K562 (cell line): ENCODE data around the gene BRD4. TPM values are rescaled to one million over a fixed set of nuclear protein-coding genes. Genes with fewer than 3 reads are reported as not detected.
A peak's percentile ranks its signal among the peaks of the same experiment; 100 is the strongest.

Source experiments
- ATAC-seq: fragments of 200-7000 bp; cut with Tn5 transposase; 3 replicates; pipeline ENCODE4 v1.9.1; 2020; ENCODE audit warnings: moderate library complexity
- BruUV-seq: library from RNA; stranded (reverse); fragments of 400-500 nt; replicated peaks from 2 replicates; lab custom pipeline; 2021; lab: Mats Ljungman, UMichigan
- CTCF ChIA-PET: fragments of 300-600 bp; formaldehyde crosslinking; extraction: SDS; loops from one replicate; lab custom pipeline; 2021; ENCODE audit warnings: low intra/inter-chr PET ratio; lab: Yijun Ruan, JAX
- POLR2A ChIA-PET: fragments of 300-600, 350-650 bp; sonication (Branson Sonifier 250); formaldehyde crosslinking; extraction: SDS; loops from one replicate; lab custom pipeline; 2021; ENCODE audit warnings: antibody characterized with exemption, inconsistent platforms; lab: Yijun Ruan, JAX
- DNase-seq, 4 experiments: peaks; one replicate each; pipeline versions ENCODE4 v3.0.0 to v3.0.0-alpha.2; 2011 to 2018; ENCODE audit warnings: low spot score in 3 of 4, mixed read lengths in 3 of 4; ENCODE audit errors: extremely low read depth in 1 of 4
- FAIRE-seq: peaks from 2 replicates; lab custom pipeline; 2011; peaks lifted over from hg19 to GRCh38; lab: Jason Lieb, UNC
- H2AFZ ChIP-seq: 2 replicates; pipeline ENCODE4 v1.6.0; 2011; ENCODE audit warnings: low read depth, low read length, control low read depth, inconsistent platforms
- H3K27ac ChIP-seq: fragments of 200-600 bp; 3 replicates; pipeline ENCODE4 v1.8.0; 2011; ENCODE audit warnings: low read depth, mild to moderate bottlenecking, control low read depth, inconsistent platforms, low read length, moderate library complexity, mixed read lengths; ENCODE audit errors: extremely low read depth
- H3K27me3 ChIP-seq, 2 experiments: fragments of 300-600 bp in 1 of 2; 2 replicates in 1 of 2; 3 replicates in 1 of 2; pipeline versions ENCODE4 v1.6.0 to v1.8.0; 2011; ENCODE audit warnings: inconsistent platforms in 2 of 2, low read length in 2 of 2, mild to moderate bottlenecking in 1 of 2, mixed read lengths in 1 of 2, moderate library complexity in 1 of 2; ENCODE audit not compliant: control insufficient read depth in 2 of 2, insufficient read depth in 2 of 2
- H3K36me3 ChIP-seq: fragments of 300-600 bp; 3 replicates; pipeline ENCODE4 v1.8.0; 2011; ENCODE audit warnings: mild to moderate bottlenecking, low read length, inconsistent platforms; ENCODE audit not compliant: control insufficient read depth, insufficient read depth
- H3K4me1 ChIP-seq, 2 experiments: fragments of 200-600 bp in 1 of 2; replicated peaks in 1 of 2; 2 replicates in 1 of 2; 3 replicates in 1 of 2; pipeline versions ENCODE4 v1.5.1 to v1.8.0; 2011; ENCODE audit warnings: inconsistent platforms in 2 of 2, low read length in 2 of 2, mild to moderate bottlenecking in 1 of 2, mixed read lengths in 1 of 2, moderate library complexity in 1 of 2; ENCODE audit not compliant: control insufficient read depth in 2 of 2, insufficient read depth in 2 of 2
- H3K4me2 ChIP-seq: 2 replicates; pipeline ENCODE4 v1.6.1; 2011; ENCODE audit warnings: low read length, control low read depth, inconsistent platforms, mixed read lengths; ENCODE audit not compliant: insufficient read depth
- H3K4me3 ChIP-seq: fragments of 200-600 bp; sonication (generic), shearing (Covaris generic); 2 replicates; pipeline ENCODE4 v1.5.1; 2016; ENCODE audit warnings: control low read depth, inconsistent platforms
- H3K79me2 ChIP-seq: fragments of 200-600 bp; 3 replicates; pipeline ENCODE4 v1.8.0; 2011; ENCODE audit warnings: low read length, inconsistent platforms; ENCODE audit not compliant: control insufficient read depth, insufficient read depth
- H3K9ac ChIP-seq, 2 experiments: 2 replicates each; pipeline versions ENCODE4 v1.6.0 to v1.6.1; 2011; ENCODE audit warnings: low read depth in 2 of 2, low read length in 2 of 2, control low read depth in 1 of 2, inconsistent platforms in 1 of 2, mild to moderate bottlenecking in 1 of 2, mixed read lengths in 1 of 2; ENCODE audit not compliant: insufficient read depth in 1 of 2
- H3K9me1 ChIP-seq: one replicate; pipeline ENCODE4 v1.6.0; 2011; ENCODE audit warnings: inconsistent platforms, mild to moderate bottlenecking, low read length, moderate library complexity; ENCODE audit not compliant: control insufficient read depth, insufficient read depth
- H3K9me3 ChIP-seq: replicated peaks from 2 replicates; pipeline ENCODE4 v1.5.1; 2011; ENCODE audit warnings: low read depth, low read length, inconsistent platforms; ENCODE audit not compliant: control insufficient read depth, insufficient read depth
- H4K20me1 ChIP-seq: replicated peaks from 2 replicates; pipeline ENCODE4 v1.6.1; 2011; ENCODE audit warnings: low read length, inconsistent platforms, mixed read lengths; ENCODE audit not compliant: control insufficient read depth, insufficient read depth
- ARHGAP35 ChIP-seq: fragments of 450-650 bp; IDR thresholded peaks from 2 replicates; pipeline ENCODE4 v1.6.1; 2018; ENCODE audit not compliant: partially characterized antibody
- CHCHD3 ChIP-seq: fragments of 250-450 bp; sonication (Bioruptor Pico); IDR thresholded peaks from 2 replicates; pipeline ENCODE4 v2.1.2; 2022; ENCODE audit warnings: mild to moderate bottlenecking
- ETV1 ChIP-seq: fragments of 450-650 bp; conservative IDR thresholded peaks from 2 replicates; pipeline ENCODE4 v1.6.1; 2016; ENCODE audit warnings: missing genetic modification characterization, control low read depth, low read depth, missing compliant biosample characterization
- HDGF ChIP-seq: fragments of 450-650 bp; IDR thresholded peaks from 2 replicates; pipeline ENCODE4 v1.6.1; 2016
- HIVEP1 ChIP-seq: fragments of 250-450 bp; sonication (Bioruptor Pico); IDR thresholded peaks from 2 replicates; pipeline ENCODE4 v1.4.0; 2020; ENCODE audit warnings: mild to moderate bottlenecking
- ILK ChIP-seq: fragments of 450-650 bp; IDR thresholded peaks from 2 replicates; pipeline ENCODE4 v1.6.1; 2016; ENCODE audit warnings: missing genetic modification characterization, low read depth, mild to moderate bottlenecking, missing compliant biosample characterization, moderate library complexity, borderline replicate concordance
- NFIX ChIP-seq: fragments of 250-450 bp; sonication (Bioruptor Pico); IDR thresholded peaks from 2 replicates; pipeline ENCODE4 v1.4.0; 2020; ENCODE audit warnings: low read depth, mild to moderate bottlenecking, moderate library complexity
- NFRKB ChIP-seq: fragments of 450-650 bp; IDR thresholded peaks from 2 replicates; pipeline ENCODE4 v1.6.1; 2016; ENCODE audit warnings: low read depth
- SMAD3 ChIP-seq: fragments of 450-650 bp; formaldehyde crosslinking; conservative IDR thresholded peaks from 2 replicates; pipeline ENCODE4 v1.4.0; 2020; ENCODE audit warnings: mild to moderate bottlenecking
- SMARCA5 ChIP-seq: fragments of 450-650 bp; IDR thresholded peaks from 2 replicates; pipeline ENCODE4 v1.6.1; 2016
- SP2 ChIP-seq: IDR thresholded peaks from 2 replicates; pipeline ENCODE4 v1.6.1; 2011; ENCODE audit warnings: mild to moderate bottlenecking, low read depth, low read length, moderate library complexity; ENCODE audit not compliant: poor library complexity, severe bottlenecking; ENCODE audit errors: extremely low read depth
- TAF7 ChIP-seq: fragments of 450-650 bp; IDR thresholded peaks from 2 replicates; pipeline ENCODE4 v1.6.1; 2016; ENCODE audit warnings: missing genetic modification characterization, missing compliant biosample characterization
- TRIM24 ChIP-seq, 2 experiments: fragments of 450-650 bp; IDR thresholded peaks; 2 replicates each; pipeline ENCODE4 v1.6.1; 2016
- ZBTB7A ChIP-seq: IDR thresholded peaks from 2 replicates; pipeline ENCODE4 v1.6.1; 2011; ENCODE audit warnings: low read depth, mild to moderate bottlenecking, low read length, moderate library complexity, borderline replicate concordance; ENCODE audit not compliant: control insufficient read depth
- WGBS: fragments of 100-300 bp; shearing (Covaris generic); methylation state at CpG from one replicate; pipeline ENCODE4 v1.1.6; 2016; ENCODE audit warnings: low coverage, mixed read lengths; ENCODE audit not compliant: insufficient coverage; ENCODE audit errors: missing lambda C conversion rate; 5-methylcytosine and 5-hydroxymethylcytosine counted together
- in situ Hi-C: fragments of 300-500 bp; cut with MboI; formaldehyde crosslinking; loops from 4 replicates; pipeline ENCODE4 v1.15.0; 2018; ENCODE audit warnings: inconsistent platforms, mixed read lengths
- intact Hi-C: fragments of 100-400 bp; cut with micrococcal nuclease; formaldehyde crosslinking; loops from 2 replicates; pipeline ENCODE4 v1.14.2; 2022
- polyA plus RNA-seq, 8 experiments: library from polyadenylated mRNA; depleted of rRNA in 4 of 8; stranded (reverse) in 5 of 8; unstranded in 3 of 8; fragments of >200 nt; fragmentation: Nextera tagmentation in 2 of 8; fragmentation: Illumina TruSeq in 1 of 8; extraction: Ambion mirVana in 2 of 8; extraction: Trizol in 1 of 8; gene quantifications; 2 replicates each; pipeline versions ENCODE4 v1.2.1 to v1.2.3, GENCODE V29; 2011 to 2014; ENCODE audit warnings: inconsistent platforms in 1 of 8, missing spikeins in 1 of 8
- total RNA-seq, 7 experiments: library from RNA; depleted of rRNA in 6 of 7; stranded (reverse); fragments of >200 nt in 6 of 7; fragmentation: Illumina TruSeq in 2 of 7; extraction: Trizol in 2 of 7; gene quantifications; 2 replicates each; pipeline versions ENCODE4 v1.2.1 to v1.2.3, GENCODE V29; 2011 to 2021; ENCODE audit warnings: low replicate concordance in 1 of 7
- TF ChIP-seq, protein P1 (sequence below): fragments of 450-650 bp; formaldehyde crosslinking; IDR thresholded peaks from 2 replicates; pipeline ENCODE4 v1.4.0; 2022; ENCODE audit warnings: missing genetic modification characterization

Gene BRD4
- total and polyA plus RNA-seq, 9 of the 15 experiments (the other 6 are each of a cell fraction or from before 2014, with no cell fraction given) = 1.8 to 105 (median 15.6) TPM

GRCh38 chr19:15321739-15322138, 10.6 kb downstream of the BRD4 start:
- ChIA-PET POLR2A (interaction anchor here (0.5 to 1.6 kb wide), 5 partner anchors 8 to 216 kb away, joined by 3 to 9 read pairs (median 5); no protein-coding TSS in a partner anchor), CTCF (no interaction called here)
- intact Hi-C loops = loop anchor here (5.0 kb wide), 1 partner anchor 39 kb away; no protein-coding TSS in a partner anchor
- Histone ChIP-seq H4K20me1 (peaks cover 83% of the 10 kb centered on the region), H3K4me2 (peak overlapping the region; percentile 71), H3K79me2 (peaks cover 98% of the 10 kb centered on the region), H3K4me1 (peaks cover 18 to 38% of the 10 kb centered on the region in 2 experiments), H3K9me3 (no peaks in the 10 kb centered on the region), H3K4me3 (no peak overlapping the region), H3K9ac (peak overlapping the region in 1 of 2 experiments; percentile 50; a peak in 2 of 4 replicates), H3K9me1 (peaks cover 21% of the 10 kb centered on the region), H2AFZ (no peak overlapping the region), H3K27ac (peak overlapping the region; percentile 62), H3K36me3 (peaks cover 19% of the 10 kb centered on the region), H3K27me3 (no peaks in the 10 kb centered on the region)
- FAIRE-seq (no peak), DNase-seq (no peak), ATAC-seq (no peak; the same call in 2 of the 3 replicates)
- 19% methylated on average over 2 of the region's 2 CpGs for WGBS
- in situ Hi-C loops = no loop called here
- TF ChIP-seq HDGF = 0 out of 2 replicates have a peak, but pooled peaks have one; percentile 58
- no peak for TF ChIP-seq CHCHD3 (CRISPR knock-in tag)
- peak; percentile 10 for TF ChIP-seq ARHGAP35
- TF ChIP-seq SMARCA5 = 0 out of 2 replicates have a peak, but pooled peaks have one; percentile 20
- TF ChIP-seq NFRKB = peak; percentile 51; the same call in 1 of the 2 replicates
- TSS peak; percentile 3 for BruUV-seq

- no peak overlapping the region for H3K4me3 ChIP-seq
- ChIA-PET CTCF (no interaction called here), POLR2A (interaction anchor here (1.4 kb wide), 1 partner anchor 14 kb away, joined by 5 read pairs; no protein-coding TSS in a partner anchor)
- H3K79me2 ChIP-seq = peaks cover 98% of the 10 kb centered on the region
- H3K9me3 ChIP-seq = no peaks in the 10 kb centered on the region
- no peak overlapping the region for H2AFZ ChIP-seq
- no peak overlapping the region for H3K9ac ChIP-seq
- peaks cover 19% of the 10 kb centered on the region for H3K36me3 ChIP-seq
- H3K27ac ChIP-seq = no peak overlapping the region
- no TSS peak for BruUV-seq
- no peak for ATAC-seq
- in situ Hi-C loops (no loop called here), intact Hi-C loops (loop anchor here (5.0 kb wide), 1 partner anchor 38 kb away; no protein-coding TSS in a partner anchor)
- WGBS = 70% methylated on average over 4 of the region's 4 CpGs
- TF ChIP-seq NFIX (CRISPR knock-in tag) (no peak), ZBTB7A (no peak), ILK (tag) (no peak), TAF7 (tag) (no peak), ETV1 (no peak), HIVEP1 (CRISPR knock-in tag) (no peak), SP2 (no peak), SMAD3 (CRISPR knock-in tag) (no peak), TRIM24 (IDR thresholded peaks at IDR 0.05) (no peak)
- TF ChIP-seq, protein P1, sequence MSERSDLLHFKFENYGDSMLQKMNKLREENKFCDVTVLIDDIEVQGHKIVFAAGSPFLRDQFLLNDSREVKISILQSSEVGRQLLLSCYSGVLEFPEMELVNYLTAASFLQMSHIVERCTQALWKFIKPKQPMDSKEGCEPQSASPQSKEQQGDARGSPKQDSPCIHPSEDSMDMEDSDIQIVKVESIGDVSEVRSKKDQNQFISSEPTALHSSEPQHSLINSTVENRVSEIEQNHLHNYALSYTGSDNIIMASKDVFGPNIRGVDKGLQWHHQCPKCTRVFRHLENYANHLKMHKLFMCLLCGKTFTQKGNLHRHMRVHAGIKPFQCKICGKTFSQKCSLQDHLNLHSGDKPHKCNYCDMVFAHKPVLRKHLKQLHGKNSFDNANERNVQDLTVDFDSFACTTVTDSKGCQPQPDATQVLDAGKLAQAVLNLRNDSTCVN (CRISPR knock-in tag) = no peak
- no peak for DNase-seq
- peaks cover 87% of the 10 kb centered on the region for H4K20me1 ChIP-seq
- no peak for FAIRE-seq
- H3K9me1 ChIP-seq = peaks cover 18% of the 10 kb centered on the region
- H3K4me1 ChIP-seq = peaks cover 20 to 30% of the 10 kb centered on the region in 2 experiments
- H3K27me3 ChIP-seq = no peaks in the 10 kb centered on the region
- H3K4me2 ChIP-seq = no peak overlapping the region
Measured at GRCh38 chr19:15320116-15320515, 12.2 kb downstream of the BRD4 start.
